ENCODE measurements around the gene FARP2. TPM values are rescaled to one million over a fixed set of nuclear protein-coding genes. Genes with fewer than 3 reads are reported as not detected.

Gene FARP2, protein sequence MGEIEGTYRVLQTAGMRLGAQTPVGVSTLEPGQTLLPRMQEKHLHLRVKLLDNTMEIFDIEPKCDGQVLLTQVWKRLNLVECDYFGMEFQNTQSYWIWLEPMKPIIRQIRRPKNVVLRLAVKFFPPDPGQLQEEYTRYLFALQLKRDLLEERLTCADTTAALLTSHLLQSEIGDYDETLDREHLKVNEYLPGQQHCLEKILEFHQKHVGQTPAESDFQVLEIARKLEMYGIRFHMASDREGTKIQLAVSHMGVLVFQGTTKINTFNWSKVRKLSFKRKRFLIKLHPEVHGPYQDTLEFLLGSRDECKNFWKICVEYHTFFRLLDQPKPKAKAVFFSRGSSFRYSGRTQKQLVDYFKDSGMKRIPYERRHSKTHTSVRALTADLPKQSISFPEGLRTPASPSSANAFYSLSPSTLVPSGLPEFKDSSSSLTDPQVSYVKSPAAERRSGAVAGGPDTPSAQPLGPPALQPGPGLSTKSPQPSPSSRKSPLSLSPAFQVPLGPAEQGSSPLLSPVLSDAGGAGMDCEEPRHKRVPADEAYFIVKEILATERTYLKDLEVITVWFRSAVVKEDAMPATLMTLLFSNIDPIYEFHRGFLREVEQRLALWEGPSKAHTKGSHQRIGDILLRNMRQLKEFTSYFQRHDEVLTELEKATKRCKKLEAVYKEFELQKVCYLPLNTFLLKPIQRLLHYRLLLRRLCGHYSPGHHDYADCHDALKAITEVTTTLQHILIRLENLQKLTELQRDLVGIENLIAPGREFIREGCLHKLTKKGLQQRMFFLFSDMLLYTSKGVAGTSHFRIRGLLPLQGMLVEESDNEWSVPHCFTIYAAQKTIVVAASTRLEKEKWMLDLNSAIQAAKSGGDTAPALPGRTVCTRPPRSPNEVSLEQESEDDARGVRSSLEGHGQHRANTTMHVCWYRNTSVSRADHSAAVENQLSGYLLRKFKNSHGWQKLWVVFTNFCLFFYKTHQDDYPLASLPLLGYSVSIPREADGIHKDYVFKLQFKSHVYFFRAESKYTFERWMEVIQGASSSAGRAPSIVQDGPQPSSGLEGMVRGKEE
- 10 to 100 TPM; 48.1 to 67.4 TPM for total RNA-seq

DNA sequence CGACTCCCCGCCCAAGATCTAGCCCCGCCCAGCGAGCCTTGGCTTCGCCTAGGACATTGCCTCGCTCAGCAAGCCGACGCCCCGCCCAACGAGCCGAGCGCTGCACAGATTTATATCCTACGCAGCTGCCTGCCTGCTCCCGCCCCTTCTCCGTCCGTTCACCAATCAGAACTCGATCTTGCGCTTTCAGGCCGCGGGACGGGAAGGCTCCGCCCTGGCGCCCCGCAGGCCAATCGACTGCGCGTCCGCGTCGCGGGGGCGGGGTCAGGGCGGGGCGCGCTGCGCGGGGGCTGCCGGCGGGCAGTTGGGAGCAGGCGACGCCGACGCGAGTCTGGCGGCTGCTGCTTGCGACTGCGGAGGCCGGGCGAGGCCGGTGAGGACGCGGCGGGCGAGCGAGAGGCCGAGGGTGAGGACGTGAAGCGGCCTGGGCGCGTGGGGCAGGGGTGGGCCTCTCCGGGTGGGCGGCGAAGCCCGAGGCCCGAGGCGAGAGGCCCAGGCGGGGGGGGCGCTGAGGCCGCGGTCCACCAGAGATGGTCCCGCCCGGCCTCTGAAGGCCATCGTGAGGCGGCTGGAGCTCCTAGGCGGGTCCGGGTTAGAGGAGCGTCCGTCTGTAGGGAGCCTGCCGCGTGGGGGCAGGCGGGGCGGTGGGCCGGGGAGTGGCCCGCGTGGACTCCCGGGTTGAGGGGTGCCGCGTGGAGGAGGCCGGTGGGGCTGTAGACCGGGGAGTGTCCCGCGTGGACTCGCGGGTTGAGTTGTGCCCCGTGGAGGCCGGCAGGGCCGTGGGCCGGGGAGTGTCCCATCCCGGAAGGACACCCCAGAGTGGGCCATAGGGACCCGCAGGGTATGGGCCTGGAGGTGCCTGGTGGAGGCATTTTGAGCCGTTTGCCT, at the start of gene FARP2:
Gene FARP2 (plus strand): TSS at position 303 of the 888 bp plus-strand sequence. CDS start 16,823 bp downstream, outside the sequence.
- Histone ChIP-seq H3K36me3 (peaks cover 9% of the 10 kb centered on the region), H3K27ac (peak within 1 kb of the TSS; percentile 86), H3K4me1 (ENCODE audit: control insufficient read depth in 1 of 2, low read depth in 2 of 2) (peaks cover 16 to 28% of the 10 kb centered on the region in 2 donors), H3K4me3 (peak within 1 kb of the TSS; percentile 91), H3K27me3 (replicated peaks; ENCODE audit: insufficient read depth) (no peaks in the 10 kb centered on the region), H3K9me3 (no peaks in the 10 kb centered on the region)
- DNase-seq (ENCODE audit: low spot score): peak; percentile 99
- TF ChIP-seq, protein P1, sequence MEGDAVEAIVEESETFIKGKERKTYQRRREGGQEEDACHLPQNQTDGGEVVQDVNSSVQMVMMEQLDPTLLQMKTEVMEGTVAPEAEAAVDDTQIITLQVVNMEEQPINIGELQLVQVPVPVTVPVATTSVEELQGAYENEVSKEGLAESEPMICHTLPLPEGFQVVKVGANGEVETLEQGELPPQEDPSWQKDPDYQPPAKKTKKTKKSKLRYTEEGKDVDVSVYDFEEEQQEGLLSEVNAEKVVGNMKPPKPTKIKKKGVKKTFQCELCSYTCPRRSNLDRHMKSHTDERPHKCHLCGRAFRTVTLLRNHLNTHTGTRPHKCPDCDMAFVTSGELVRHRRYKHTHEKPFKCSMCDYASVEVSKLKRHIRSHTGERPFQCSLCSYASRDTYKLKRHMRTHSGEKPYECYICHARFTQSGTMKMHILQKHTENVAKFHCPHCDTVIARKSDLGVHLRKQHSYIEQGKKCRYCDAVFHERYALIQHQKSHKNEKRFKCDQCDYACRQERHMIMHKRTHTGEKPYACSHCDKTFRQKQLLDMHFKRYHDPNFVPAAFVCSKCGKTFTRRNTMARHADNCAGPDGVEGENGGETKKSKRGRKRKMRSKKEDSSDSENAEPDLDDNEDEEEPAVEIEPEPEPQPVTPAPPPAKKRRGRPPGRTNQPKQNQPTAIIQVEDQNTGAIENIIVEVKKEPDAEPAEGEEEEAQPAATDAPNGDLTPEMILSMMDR (IDR thresholded peaks at IDR 0.05): no peak
- peak; percentile 90 for ATAC-seq (ENCODE audit: insufficient number of reproducible peaks, low FRiP score, low read depth)

DNA sequence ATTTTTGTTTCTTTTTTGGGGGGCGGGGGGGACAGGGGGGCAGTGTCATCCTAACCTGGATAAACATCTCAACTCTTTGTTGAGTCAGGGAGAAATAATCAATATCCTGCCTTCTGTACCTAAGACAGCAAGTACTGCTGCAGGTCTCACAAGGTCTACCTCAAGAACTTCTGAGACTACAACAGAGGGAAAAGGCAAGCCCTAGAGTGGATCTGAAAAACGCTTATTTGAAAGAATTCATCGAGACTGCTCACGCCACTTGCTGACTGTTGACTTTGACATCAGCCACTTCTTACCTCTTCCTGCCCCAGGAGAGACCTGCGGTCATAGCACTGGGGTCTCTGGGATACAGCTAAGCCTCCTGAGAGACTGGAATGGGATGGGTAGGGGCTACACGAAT, 49.0 kb upstream of the FARP2 start:
- H3K4me1 ChIP-seq (ENCODE audit: control insufficient read depth in 1 of 2, low read depth in 2 of 2): peaks cover 14 to 39% of the 10 kb centered on the region in 2 donors
- ATAC-seq (ENCODE audit: insufficient number of reproducible peaks, low FRiP score, low read depth): no peak
- no peaks in the 10 kb centered on the region for H3K36me3 ChIP-seq
- no peak overlapping the region for H3K27ac ChIP-seq
- no peak overlapping the region for H3K4me3 ChIP-seq
- no peaks in the 10 kb centered on the region for H3K27me3 ChIP-seq (replicated peaks; ENCODE audit: insufficient read depth)
- no peak for DNase-seq (ENCODE audit: low spot score)
- TF ChIP-seq, protein P1 (IDR thresholded peaks at IDR 0.05): no peak
- no peaks in the 10 kb centered on the region for H3K9me3 ChIP-seq

DNA sequence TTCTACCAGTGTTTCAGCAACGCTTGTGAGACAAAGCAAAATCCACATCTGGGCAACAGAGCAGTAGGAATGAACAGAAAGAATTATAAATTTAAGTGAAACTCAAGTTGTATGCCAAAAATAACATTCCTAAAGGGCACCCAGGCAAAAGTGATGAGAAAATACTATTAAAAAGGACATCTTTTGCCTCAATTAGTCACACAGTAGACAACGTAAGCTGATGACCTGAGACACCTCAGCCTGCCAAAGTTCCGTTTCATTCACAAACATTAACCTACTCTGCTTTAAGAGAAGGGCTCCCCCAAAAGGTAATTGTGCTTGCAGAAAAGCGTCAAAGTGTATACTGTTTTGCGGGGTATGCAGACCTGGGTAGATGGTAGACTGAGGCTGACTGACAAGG, 47.8 kb upstream of the FARP2 start:
- no peak overlapping the region for H3K4me3 ChIP-seq
- DNase-seq (ENCODE audit: low spot score): no peak
- no peak for ATAC-seq (ENCODE audit: insufficient number of reproducible peaks, low FRiP score, low read depth)
- TF ChIP-seq, protein P1 (IDR thresholded peaks at IDR 0.05): no peak
- no peaks in the 10 kb centered on the region for H3K27me3 ChIP-seq (replicated peaks; ENCODE audit: insufficient read depth)
- H3K27ac ChIP-seq: no peak overlapping the region
- H3K9me3 ChIP-seq: no peaks in the 10 kb centered on the region
- no peaks in the 10 kb centered on the region for H3K36me3 ChIP-seq
- H3K4me1 ChIP-seq (ENCODE audit: control insufficient read depth in 1 of 2, low read depth in 2 of 2): peaks cover 14 to 35% of the 10 kb centered on the region in 2 donors

DNA sequence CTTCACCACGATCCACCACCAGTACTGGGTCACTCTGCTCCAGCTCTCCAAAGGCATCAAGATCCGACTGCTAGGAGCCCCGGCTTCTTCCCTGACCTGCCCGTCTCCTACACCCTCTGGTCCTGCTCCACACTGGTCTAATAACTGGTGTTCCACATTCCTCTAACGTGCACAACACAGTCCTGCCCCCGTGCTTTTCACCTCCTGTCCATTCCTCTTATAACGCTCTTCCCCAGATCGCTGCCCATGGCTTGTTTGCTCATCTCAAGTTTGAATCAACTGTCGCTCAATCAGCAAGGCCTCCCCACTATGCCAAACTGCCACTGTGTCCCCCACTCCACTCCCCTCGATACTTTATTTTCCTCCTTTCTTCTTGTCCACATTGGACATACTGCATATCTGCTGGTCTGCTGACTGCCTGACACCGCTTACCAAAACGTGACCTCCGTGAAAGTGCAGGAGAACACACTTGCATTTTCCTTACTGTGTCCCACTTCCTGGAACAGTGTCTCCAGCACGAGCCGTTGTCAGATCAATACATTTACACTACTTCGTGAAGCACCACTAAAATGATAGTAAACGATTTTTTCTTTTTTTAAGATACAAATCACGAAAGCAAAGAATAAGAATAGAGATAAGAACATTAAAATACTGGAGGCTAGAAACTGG, 47.1 kb upstream of the FARP2 start:
- DNase-seq (ENCODE audit: low spot score): no peak

More for the DNA sequence above, 47.1 kb upstream of the FARP2 start:
- no peaks in the 10 kb centered on the region for H3K9me3 ChIP-seq
- no peaks in the 10 kb centered on the region for H3K27me3 ChIP-seq (replicated peaks; ENCODE audit: insufficient read depth)
- TF ChIP-seq, protein P1 (IDR thresholded peaks at IDR 0.05): no peak
- no peak for ATAC-seq (ENCODE audit: insufficient number of reproducible peaks, low FRiP score, low read depth)
- H3K4me3 ChIP-seq: no peak overlapping the region
- no peaks in the 10 kb centered on the region for H3K36me3 ChIP-seq
- peaks cover 16 to 34% of the 10 kb centered on the region in 2 donors for H3K4me1 ChIP-seq (ENCODE audit: control insufficient read depth in 1 of 2, low read depth in 2 of 2)
- no peak overlapping the region for H3K27ac ChIP-seq
